Loucy (cell line): ENCODE measurements around the gene KIF1C.

Experiments
- H2AFZ ChIP-seq: fragments of 200-600 bp; sonication (generic); 2 replicates; pipeline ENCODE4 v1.6.0; 2016; ENCODE audit warnings: antibody characterized with exemption, mild to moderate bottlenecking, low read length, moderate library complexity
- H3F3A ChIP-seq: fragments of 200-600 bp; 2 replicates; pipeline ENCODE4 v1.6.0; 2016; ENCODE audit warnings: antibody characterized with exemption, low read depth, mild to moderate bottlenecking
- H3K27me3 ChIP-seq: fragments of 200-600 bp; sonication (generic); 2 replicates; pipeline ENCODE4 v1.6.1; 2014; ENCODE audit warnings: low read length, mild to moderate bottlenecking; ENCODE audit not compliant: insufficient read depth, poor library complexity, severe bottlenecking
- H3K36me3 ChIP-seq: fragments of 200-600 bp; sonication (generic); 2 replicates; pipeline ENCODE4 v1.6.1; 2016; ENCODE audit warnings: low read length; ENCODE audit not compliant: insufficient read depth
- H3K4me1 ChIP-seq: fragments of 200-600 bp; sonication (generic); 2 replicates; pipeline ENCODE4 v1.5.1; 2014; ENCODE audit warnings: low read length, mild to moderate bottlenecking; ENCODE audit not compliant: insufficient read depth, poor library complexity, severe bottlenecking
- H3K4me2 ChIP-seq: fragments of 200-600 bp; sonication (generic); 2 replicates; pipeline ENCODE4 v1.6.0; 2014; ENCODE audit warnings: antibody characterized with exemption, low read length, low read depth, mild to moderate bottlenecking; ENCODE audit not compliant: poor library complexity, severe bottlenecking
- H3K4me3 ChIP-seq: fragments of 200-600 bp; sonication (generic); 2 replicates; pipeline ENCODE4 v1.5.1; 2014; ENCODE audit warnings: low read length, mild to moderate bottlenecking, mixed read lengths; ENCODE audit not compliant: poor library complexity, severe bottlenecking
- H3K79me2 ChIP-seq: fragments of 200-600 bp; sonication (generic); 2 replicates; pipeline ENCODE4 v1.6.1; 2014; ENCODE audit warnings: low read length; ENCODE audit not compliant: insufficient read depth
- H3K9ac ChIP-seq: fragments of 200-600 bp; sonication (generic); 2 replicates; pipeline ENCODE4 v1.6.0; 2014; ENCODE audit warnings: mild to moderate bottlenecking, low read depth, low read length, moderate library complexity; ENCODE audit not compliant: poor library complexity, severe bottlenecking
- H3K9me2 ChIP-seq: fragments of 200-600 bp; sonication (generic); replicated peaks from 2 replicates; pipeline ENCODE4 v1.6.1; 2016; ENCODE audit warnings: low read depth, low read length, mixed read lengths
- H3K9me3 ChIP-seq: fragments of 200-600 bp; sonication (generic); 2 replicates; pipeline ENCODE4 v1.6.1; 2014; ENCODE audit warnings: mild to moderate bottlenecking, antibody characterized with exemption, low read length, low read depth; ENCODE audit not compliant: insufficient read depth
- H4K20me1 ChIP-seq: fragments of 200-600 bp; sonication (generic); 2 replicates; pipeline ENCODE4 v1.6.0; 2014; ENCODE audit warnings: antibody characterized with exemption, low read length, mild to moderate bottlenecking; ENCODE audit not compliant: insufficient read depth, poor library complexity, severe bottlenecking
- CTCF ChIP-seq: fragments of 200-600 bp; sonication (generic); conservative IDR thresholded peaks from 2 replicates; pipeline ENCODE4 v1.5.1; 2014; ENCODE audit warnings: mild to moderate bottlenecking, antibody characterized with exemption, low read length
- EZH2phosphoT487 ChIP-seq: fragments of 200-600 bp; IDR thresholded peaks from 2 replicates; pipeline ENCODE4 v1.6.1; 2018; ENCODE audit warnings: antibody characterized with exemption, mild to moderate bottlenecking, moderate library complexity, borderline replicate concordance

KIF1C gene

GRCh38 chr17:4968486-4969046, 29.2 kb upstream of the KIF1C start:
- Histone ChIP-seq H3K9me2 (no peaks in the 10 kb centered on the region), H3K4me3 (peak overlapping the region; percentile 100), H3K4me2 (peak overlapping the region; percentile 100), H4K20me1 (no peaks in the 10 kb centered on the region), H3K27me3 (no peaks in the 10 kb centered on the region), H3F3A (no peaks in the 10 kb centered on the region), H3K79me2 (peaks cover 35% of the 10 kb centered on the region), H3K9ac (peak overlapping the region; percentile 100), H3K9me3 (no peaks in the 10 kb centered on the region), H2AFZ (peak overlapping the region; percentile 99), H3K36me3 (no peaks in the 10 kb centered on the region), H3K4me1 (peaks cover 27% of the 10 kb centered on the region)
- TF ChIP-seq CTCF (no peak), EZH2phosphoT487 (no peak)

DNA sequence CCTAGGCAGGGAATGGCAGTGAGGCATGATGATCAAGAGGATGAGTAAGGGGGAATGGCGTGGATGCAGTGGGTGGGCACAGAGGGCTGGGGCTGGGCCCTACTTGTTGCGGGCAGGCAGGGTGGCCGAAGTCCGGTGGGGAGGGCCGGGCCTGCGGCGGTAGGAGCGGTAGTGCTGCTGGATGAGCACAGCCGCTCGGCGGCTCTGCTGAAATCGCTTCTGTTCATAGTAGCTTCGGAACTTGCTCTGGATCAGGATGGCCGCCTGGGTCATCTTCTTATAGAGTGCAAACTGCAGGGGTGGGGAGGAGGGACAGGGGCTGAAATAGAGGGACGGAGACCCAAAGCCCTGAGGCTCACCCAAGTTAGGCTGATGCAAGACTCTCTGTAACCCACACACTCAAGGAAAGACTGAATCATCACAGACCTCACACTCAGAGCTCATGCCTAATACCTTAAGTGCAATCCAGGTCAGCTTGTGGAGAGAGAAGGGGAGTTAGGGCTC, 28.7 kb upstream of the KIF1C start:
- Histone ChIP-seq H3K4me3 (peak overlapping the region; percentile 100), H3K36me3 (no peaks in the 10 kb centered on the region), H2AFZ (no peak overlapping the region), H3K9ac (peak overlapping the region; percentile 100), H3K9me2 (no peaks in the 10 kb centered on the region), H3K4me2 (peak overlapping the region; percentile 100), H3K9me3 (no peaks in the 10 kb centered on the region), H3K27me3 (no peaks in the 10 kb centered on the region), H3K4me1 (peaks cover 27% of the 10 kb centered on the region), H4K20me1 (no peaks in the 10 kb centered on the region), H3K79me2 (peaks cover 35% of the 10 kb centered on the region), H3F3A (no peaks in the 10 kb centered on the region)
- TF ChIP-seq CTCF (no peak), EZH2phosphoT487 (no peak)

DNA sequence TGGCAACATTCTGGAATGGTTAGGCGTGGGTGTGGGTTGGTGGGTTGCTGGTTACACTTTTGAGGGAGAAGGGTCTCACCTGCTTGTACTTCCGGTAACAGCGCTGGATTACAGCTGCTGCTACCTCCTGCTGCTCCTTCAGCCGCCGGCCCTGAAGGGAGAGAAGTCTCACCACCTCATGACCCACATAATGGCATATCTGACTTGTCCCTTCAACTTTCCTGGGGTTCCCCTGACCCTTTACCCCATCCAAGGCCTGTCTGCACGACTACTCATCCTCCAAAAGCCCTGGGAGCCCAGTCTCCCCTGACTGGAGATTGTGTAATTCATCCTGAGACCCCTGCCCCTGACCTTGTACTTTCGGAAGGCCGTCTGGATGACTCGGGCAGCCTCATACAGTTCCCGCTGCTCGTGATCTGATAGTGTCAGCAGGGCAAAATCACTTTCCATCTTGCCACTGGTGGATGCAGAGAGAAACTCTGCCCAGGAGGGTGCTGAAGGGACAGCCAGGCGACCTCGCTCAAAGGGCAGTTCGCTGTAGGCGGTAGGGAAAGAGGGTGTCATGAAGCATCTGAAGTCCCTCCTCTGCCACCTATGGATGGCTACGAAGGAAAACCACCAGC, 28.1 kb upstream of the KIF1C start:
- Histone ChIP-seq H3K4me1 (peaks cover 27% of the 10 kb centered on the region), H3K36me3 (no peaks in the 10 kb centered on the region), H3K4me3 (peak overlapping the region; percentile 100), H3K9ac (peak overlapping the region; percentile 100), H3K9me3 (no peaks in the 10 kb centered on the region), H4K20me1 (no peaks in the 10 kb centered on the region), H3K79me2 (peaks cover 35% of the 10 kb centered on the region), H2AFZ (no peak overlapping the region), H3K9me2 (no peaks in the 10 kb centered on the region), H3K27me3 (no peaks in the 10 kb centered on the region), H3K4me2 (peak overlapping the region; percentile 100), H3F3A (no peaks in the 10 kb centered on the region)
- TF ChIP-seq EZH2phosphoT487 (no peak), CTCF (no peak)
